D721Med (cell line): ENCODE measurements around the gene FNDC11.

Experiments
- DNase-seq: peaks from one replicate; pipeline ENCODE4 v3.0.0; 2011; ENCODE audit warnings: low spot score; ENCODE audit not compliant: insufficient read length
- FAIRE-seq: peaks from 2 replicates; lab custom pipeline; 2011; peaks lifted over from hg19 to GRCh38; lab: Jason Lieb, UNC
- TF ChIP-seq, protein P1 (sequence below): IDR thresholded peaks from 2 replicates; pipeline ENCODE4 v1.5.1; 2012; ENCODE audit warnings: mild to moderate bottlenecking, control low read depth; ENCODE audit not compliant: insufficient read depth; ENCODE audit errors: missing control alignments

FNDC11 gene

GRCh38 chr20:63582382-63583063 lies 28.6 kb downstream of the FNDC11 start:
- TF ChIP-seq, protein P1, sequence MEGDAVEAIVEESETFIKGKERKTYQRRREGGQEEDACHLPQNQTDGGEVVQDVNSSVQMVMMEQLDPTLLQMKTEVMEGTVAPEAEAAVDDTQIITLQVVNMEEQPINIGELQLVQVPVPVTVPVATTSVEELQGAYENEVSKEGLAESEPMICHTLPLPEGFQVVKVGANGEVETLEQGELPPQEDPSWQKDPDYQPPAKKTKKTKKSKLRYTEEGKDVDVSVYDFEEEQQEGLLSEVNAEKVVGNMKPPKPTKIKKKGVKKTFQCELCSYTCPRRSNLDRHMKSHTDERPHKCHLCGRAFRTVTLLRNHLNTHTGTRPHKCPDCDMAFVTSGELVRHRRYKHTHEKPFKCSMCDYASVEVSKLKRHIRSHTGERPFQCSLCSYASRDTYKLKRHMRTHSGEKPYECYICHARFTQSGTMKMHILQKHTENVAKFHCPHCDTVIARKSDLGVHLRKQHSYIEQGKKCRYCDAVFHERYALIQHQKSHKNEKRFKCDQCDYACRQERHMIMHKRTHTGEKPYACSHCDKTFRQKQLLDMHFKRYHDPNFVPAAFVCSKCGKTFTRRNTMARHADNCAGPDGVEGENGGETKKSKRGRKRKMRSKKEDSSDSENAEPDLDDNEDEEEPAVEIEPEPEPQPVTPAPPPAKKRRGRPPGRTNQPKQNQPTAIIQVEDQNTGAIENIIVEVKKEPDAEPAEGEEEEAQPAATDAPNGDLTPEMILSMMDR = no peak
- no peak for FAIRE-seq
- DNase-seq = no peak

DNA sequence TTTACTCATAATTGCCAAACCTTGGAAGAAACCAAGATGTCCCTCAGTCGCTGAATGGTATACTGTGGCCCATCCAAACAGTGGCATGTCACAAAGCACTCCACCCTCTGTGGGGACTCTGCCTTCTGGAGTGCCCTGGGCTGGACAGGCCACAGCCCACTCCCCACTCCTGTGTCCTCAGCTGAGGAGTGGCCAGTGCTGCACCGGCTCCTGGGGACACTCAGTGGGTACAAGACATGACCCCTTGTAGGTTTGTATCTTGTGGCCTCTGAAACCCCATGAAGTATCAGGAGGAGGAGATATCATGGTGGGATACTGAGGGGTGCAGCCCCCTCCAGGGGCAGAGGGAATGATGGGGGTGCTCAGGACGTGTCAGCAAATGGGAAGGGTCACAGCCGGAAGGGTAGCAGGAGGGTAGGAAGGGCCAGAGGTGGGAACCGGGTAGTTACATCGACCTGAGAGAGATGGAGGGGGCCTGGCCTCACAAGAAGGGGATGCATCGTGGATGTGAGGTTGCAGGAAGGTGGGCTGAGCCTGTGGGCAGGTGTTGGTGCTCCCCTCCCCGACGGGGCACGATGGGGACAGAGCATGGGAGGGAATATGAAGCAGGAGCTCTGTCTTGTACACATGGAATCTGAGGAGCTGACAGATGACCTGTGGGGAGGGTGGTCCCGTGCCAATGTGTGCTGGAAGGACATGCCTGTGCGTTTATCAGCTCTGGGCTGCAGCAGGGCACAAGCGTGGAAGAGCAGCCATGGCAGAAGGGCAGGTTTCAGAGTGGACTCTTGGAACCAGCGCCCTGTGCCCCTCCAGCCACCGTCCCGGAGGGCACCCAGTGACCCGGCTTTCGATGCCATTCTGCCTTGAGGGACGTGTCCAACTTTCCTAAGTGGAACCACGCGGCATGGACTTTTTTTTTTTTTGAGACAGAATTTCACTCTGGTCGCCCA lies 31.9 kb downstream of the FNDC11 start:
- TF ChIP-seq, protein P1 = no peak
- FAIRE-seq (no peak), DNase-seq (no peak)

- DNase-seq (no peak), FAIRE-seq (no peak)
- TF ChIP-seq, protein P1 = no peak
Measured at GRCh38 chr20:63586797-63587196, 32.8 kb downstream of the FNDC11 start.

- TF ChIP-seq, protein P1 = no peak
- no peak for DNase-seq
- no peak for FAIRE-seq
Measured at GRCh38 chr20:63587256-63587655, 33.3 kb downstream of the FNDC11 start.

DNA sequence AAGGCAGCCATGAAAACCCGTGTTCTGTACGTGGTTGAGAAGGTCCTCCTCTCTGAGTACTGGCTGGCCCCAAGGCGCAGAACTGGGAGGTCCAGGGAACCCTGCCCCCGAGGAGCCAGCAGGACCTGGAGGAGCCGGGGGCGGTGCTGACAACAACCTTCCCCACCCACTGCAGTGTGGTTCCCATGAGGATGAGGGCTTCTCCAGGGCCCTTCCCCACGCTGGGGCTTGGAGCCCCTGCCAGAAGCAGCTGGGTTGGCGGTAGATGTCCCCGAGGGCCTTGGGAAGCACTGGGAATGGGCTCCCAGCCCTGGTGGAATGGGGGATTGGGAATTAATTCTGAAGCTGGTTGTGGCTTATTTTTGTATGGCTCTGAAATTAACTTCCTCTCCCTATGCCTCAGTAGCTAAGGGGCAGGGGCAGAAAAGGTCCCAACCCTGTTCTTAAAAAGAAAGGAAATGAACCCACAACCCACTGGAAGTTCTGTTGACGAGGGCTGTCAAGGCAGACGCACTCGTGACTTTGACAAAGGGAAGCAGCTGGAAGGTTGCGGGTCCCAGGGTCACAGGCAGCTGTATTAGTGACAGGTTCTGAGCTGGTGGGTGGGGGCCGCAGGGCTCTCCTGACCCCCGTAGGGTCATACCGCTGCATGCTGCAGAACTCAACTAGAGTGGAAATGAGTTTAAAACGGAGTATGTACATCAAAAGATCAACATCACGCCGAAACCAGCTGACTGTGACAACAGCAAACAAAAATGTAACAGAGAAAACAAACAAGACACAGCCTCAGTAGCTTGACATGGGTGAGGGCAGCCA lies 34.0 kb downstream of the FNDC11 start:
- DNase-seq (no peak), FAIRE-seq (no peak)
- TF ChIP-seq, protein P1 = no peak

GRCh38 chr20:63588641-63589041 lies 34.7 kb downstream of the FNDC11 start:
- DNase-seq (no peak), FAIRE-seq (no peak)
- TF ChIP-seq, protein P1 = no peak
